Skin epidermis (tissue), 12 donors: ENCODE measurements around the gene OR6S1.
"Not testable (repeated sequence)": the region's sequence is repeated elsewhere in the genome, so short reads cannot be mapped to it uniquely, and the experiment has no call there.

Experiments used
- H3K27ac ChIP-seq, 21 experiments: fragments of 200-600 bp; sonication (generic) in 11 of 21; one replicate each; pipeline ENCODE4 v1.5.0; 2020; ENCODE audit warnings: mild to moderate bottlenecking in 3 of 21, inconsistent platforms in 2 of 21, moderate library complexity in 2 of 21
- H3K4me3 ChIP-seq, 7 experiments: fragments of 200-600 bp; sonication (generic) in 2 of 7; one replicate each; pipeline ENCODE4 v1.5.0; 2020; ENCODE audit warnings: inconsistent platforms in 2 of 7, mild to moderate bottlenecking in 2 of 7, moderate library complexity in 1 of 7

The OR6S1 gene

GRCh38 chr14:20632831-20633691, 8.4 kb downstream of the OR6S1 start:
- peak overlapping the region in 5 of 7 experiments; percentile 1 to 24 (median 13) for H3K4me3 ChIP-seq
- H3K27ac ChIP-seq, result no peak overlapping the region

GRCh38 chr14:20632448-20632830, 9.1 kb downstream of the OR6S1 start:
- Histone ChIP-seq H3K4me3 (peak overlapping the region in 6 of 7 experiments; percentile 1 to 24 (median 10)), H3K27ac (no peak overlapping the region)

- Histone ChIP-seq H3K4me3 (peak overlapping the region in 5 of 7 experiments; percentile 1 to 24 (median 8)), H3K27ac (no peak overlapping the region)
Measured at GRCh38 chr14:20631880-20632389, 9.6 kb downstream of the OR6S1 start.

GRCh38 chr14:20631023-20631879, 10.2 kb downstream of the OR6S1 start:
- H3K27ac ChIP-seq, result no peak overlapping the region

GRCh38 chr14:20630340-20631022, 11.0 kb downstream of the OR6S1 start:
- Histone ChIP-seq H3K27ac (no peak overlapping the region), H3K4me3 (peak overlapping the region in 4 of 7 experiments; percentile 1 to 24 (median 10))

More at GRCh38 chr14:20631023-20631879, 10.2 kb downstream of the OR6S1 start:
- H3K4me3 ChIP-seq, result peak overlapping the region in 5 of 7 experiments; percentile 1 to 24 (median 12)

- Histone ChIP-seq H3K4me3 (no peak overlapping the region), H3K27ac (no peak overlapping the region)
Measured at GRCh38 chr14:20628063-20628854, 13.2 kb downstream of the OR6S1 start.

GRCh38 chr14:20627346-20628027, 14.0 kb downstream of the OR6S1 start:
- Histone ChIP-seq H3K4me3 (no peak overlapping the region), H3K27ac (no peak overlapping the region)

GRCh38 chr14:20626274-20626673, 15.2 kb downstream of the OR6S1 start:
- H3K27ac ChIP-seq, result no peak overlapping the region
- H3K4me3 ChIP-seq, result no peak overlapping the region

- no peak overlapping the region for H3K27ac ChIP-seq
- H3K4me3 ChIP-seq, result peak overlapping the region in 4 of 7 experiments; percentile 0 to 11 (median 7)
Measured at GRCh38 chr14:20624495-20625070, 16.9 kb downstream of the OR6S1 start.

GRCh38 chr14:20623798-20624197, 17.7 kb downstream of the OR6S1 start:
- Histone ChIP-seq H3K4me3 (no peak overlapping the region), H3K27ac (no peak overlapping the region)

- Histone ChIP-seq H3K27ac (no peak overlapping the region), H3K4me3 (no peak overlapping the region)
Measured at GRCh38 chr14:20622816-20623291, 18.6 kb downstream of the OR6S1 start.

- Histone ChIP-seq H3K27ac (no peak overlapping the region), H3K4me3 (no peak overlapping the region)
Measured at GRCh38 chr14:20620798-20621478, 20.6 kb downstream of the OR6S1 start.

GRCh38 chr14:20619688-20620087, 21.8 kb downstream of the OR6S1 start:
- not testable (repeated sequence) for H3K4me3 ChIP-seq, H3K27ac ChIP-seq

- Histone ChIP-seq H3K4me3 (no peak overlapping the region), H3K27ac (no peak overlapping the region)
Measured at GRCh38 chr14:20618271-20618749, 23.2 kb downstream of the OR6S1 start.

GRCh38 chr14:20617138-20618003, 24.1 kb downstream of the OR6S1 start:
- Histone ChIP-seq H3K27ac (no peak overlapping the region), H3K4me3 (no peak overlapping the region)

- Histone ChIP-seq H3K27ac (no peak overlapping the region), H3K4me3 (no peak overlapping the region)
Measured at GRCh38 chr14:20615996-20616395, 25.5 kb downstream of the OR6S1 start.
